Fibroblast of skin of scalp (primary cell): ENCODE results near the gene TBL3.
"Not testable (repeated sequence)": the region's sequence is repeated elsewhere in the genome, so short reads cannot be mapped to it uniquely, and the experiment has no call there.

Experiments
- DNase-seq: peaks from one replicate; pipeline ENCODE4 v3.0.0-alpha.2; 2013

The TBL3 gene

GRCh38 chr16:1942810-1943726 is 28.8 kb upstream of the TBL3 start, which contains the start of gene MSRB1:
TSS of gene MSRB1 (minus strand) at chr16:1943199. CDS start at chr16:1943156, 43 bp downstream.
- DNase-seq, result peak; percentile 99

GRCh38 chr16:1944612-1945199 is 27.1 kb upstream of the TBL3 start:
- no peak for DNase-seq

- DNase-seq, result no peak
Measured at GRCh38 chr16:1945559-1946391, 26.1 kb upstream of the TBL3 start.

GRCh38 chr16:1946495-1947368 is 25.1 kb upstream of the TBL3 start:
- no peak for DNase-seq

DNA sequence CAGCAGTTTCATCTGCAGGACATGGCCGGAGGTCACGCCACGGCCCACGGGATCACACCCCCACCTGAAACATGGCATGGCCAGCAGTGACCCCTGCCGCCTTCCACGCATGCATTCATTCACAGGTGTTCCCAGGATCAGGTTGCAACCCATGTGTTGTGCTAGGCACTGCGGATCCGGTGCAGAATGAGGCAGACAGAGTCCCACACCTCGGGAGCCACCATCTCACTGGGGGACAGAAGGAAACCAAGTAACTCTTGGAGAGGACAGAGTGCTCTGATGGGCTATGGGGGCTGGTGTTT is 24.5 kb upstream of the TBL3 start:
- no peak for DNase-seq

- no peak for DNase-seq
Measured at GRCh38 chr16:1949507-1949906, 22.3 kb upstream of the TBL3 start.

DNA sequence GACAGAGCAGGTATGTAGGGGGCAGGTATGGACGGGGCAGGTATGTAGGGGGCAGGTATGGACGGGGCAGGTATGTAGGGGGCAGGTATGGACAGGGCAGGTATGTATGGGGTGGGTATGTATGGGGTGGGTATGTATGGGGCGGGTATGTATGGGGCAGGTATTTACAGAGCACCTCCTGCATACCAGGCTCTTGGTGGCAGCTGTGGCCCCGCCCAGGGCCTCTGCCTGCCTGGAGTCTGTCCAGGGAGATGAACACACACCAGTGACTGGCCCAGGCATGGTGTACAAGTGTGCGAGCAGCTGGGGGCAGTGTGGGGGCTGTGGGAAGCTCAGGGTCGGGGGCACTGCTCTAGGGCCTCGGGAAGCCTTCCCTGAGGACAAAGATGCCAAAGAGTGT is 21.8 kb upstream of the TBL3 start:
- no peak for DNase-seq

GRCh38 chr16:1950559-1950958 is 21.3 kb upstream of the TBL3 start:
- DNase-seq, result no peak

DNA sequence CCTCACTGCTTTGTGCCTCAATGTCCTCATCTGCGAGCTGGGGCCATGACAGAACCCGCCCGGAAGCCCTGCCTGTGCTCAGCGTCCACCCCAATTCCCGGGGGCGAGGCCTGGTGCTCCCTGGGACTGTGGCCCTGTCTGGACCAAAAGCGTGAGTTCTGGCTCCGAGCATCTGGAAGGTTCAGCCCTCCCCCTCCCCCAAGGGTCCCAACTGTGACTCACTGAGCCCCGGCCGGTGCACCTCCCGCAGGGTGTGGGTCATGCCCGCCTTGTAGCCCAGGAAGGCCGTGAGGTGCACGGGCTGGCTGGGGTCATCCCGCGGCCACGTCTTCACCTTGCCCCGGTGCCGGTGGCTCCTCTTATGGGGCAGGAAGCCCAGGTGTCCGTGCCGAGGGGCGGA is 18.1 kb upstream of the TBL3 start:
- DNase-seq, result no peak

- DNase-seq, result not testable (repeated sequence)
Measured at GRCh38 chr16:1957434-1958142, 14.3 kb upstream of the TBL3 start.

GRCh38 chr16:1958143-1958491 is 13.7 kb upstream of the TBL3 start:
- not testable (repeated sequence) for DNase-seq

DNA sequence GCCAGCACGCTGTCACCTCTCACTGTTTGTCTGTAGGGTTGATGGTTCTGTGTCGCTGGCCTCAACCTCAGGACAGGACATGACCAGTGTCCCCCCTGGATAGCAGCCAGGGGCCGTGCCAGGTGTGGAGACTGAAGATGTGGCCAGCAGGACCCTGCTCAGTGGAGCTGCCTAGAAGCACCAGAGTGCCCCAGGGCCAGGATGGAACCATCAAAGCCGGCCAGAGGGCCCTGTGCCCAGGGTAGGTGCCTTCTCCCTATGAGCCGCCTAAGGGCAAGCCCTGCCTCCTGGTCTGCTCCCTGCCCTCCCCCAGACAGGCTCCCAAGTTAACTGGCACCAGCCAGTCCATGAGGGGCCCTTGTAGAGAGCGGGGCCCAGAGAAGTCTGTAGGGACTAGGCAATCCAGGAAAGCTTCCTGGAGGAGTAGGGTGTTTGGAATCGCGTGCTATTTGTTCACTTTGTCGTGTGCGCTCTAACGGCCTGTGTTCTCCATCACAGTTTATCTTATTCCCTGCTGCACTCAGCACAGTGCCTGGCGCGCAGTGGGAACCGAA is 13.1 kb upstream of the TBL3 start:
- no peak for DNase-seq

- DNase-seq, result peak; percentile 90
Measured at GRCh38 chr16:1959269-1960039, 12.4 kb upstream of the TBL3 start, which contains the start of gene NDUFB10. TSS of gene NDUFB10 (plus strand) at chr16:1959538. CDS start at chr16:1959625, 87 bp downstream.

DNA sequence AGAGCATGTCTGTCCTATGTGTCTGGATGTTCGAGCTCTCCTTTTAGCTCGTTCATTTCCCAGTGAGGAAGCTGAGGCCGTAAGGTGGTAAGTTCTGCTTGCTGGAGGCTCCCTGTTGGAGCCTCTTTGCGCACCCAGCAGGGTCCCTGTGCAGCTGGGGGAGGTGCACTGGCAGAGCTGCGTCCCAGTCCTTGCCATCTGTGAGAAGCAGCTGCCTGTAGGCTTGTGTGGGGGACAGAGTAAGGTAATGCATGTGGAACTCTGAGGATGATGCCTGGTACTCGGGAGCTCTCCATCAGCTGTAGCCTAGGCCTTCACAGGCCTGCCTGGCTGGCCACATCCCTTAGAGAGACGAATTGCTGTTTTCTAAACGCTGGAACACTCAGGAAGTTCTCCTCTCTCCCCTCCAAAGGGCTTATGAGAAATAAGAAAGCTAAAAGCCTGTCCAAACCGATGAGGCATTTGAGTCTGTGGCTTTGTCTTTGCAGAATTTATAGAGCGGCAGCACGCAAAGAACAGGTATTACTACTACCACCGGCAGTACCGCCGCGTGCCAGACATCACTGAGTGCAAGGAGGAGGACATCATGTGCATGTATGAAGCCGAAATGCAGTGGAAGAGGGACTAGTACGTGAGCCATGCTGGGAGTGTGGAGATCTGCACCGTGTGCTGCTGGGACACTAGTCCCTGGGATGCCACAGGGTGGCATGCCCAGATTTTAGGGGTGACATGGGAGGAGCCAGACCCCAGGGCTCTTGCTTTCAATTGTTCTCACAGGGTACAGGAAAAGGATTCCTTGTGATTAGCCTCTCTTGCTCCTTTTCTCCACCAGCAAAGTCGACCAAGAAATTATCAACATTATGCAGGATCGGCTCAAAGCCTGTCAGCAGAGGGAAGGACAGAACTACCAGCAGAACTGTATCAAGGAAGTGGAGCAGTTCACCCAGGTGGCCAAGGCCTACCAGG is 10.9 kb upstream of the TBL3 start:
- peak; percentile 43 for DNase-seq

- no peak for DNase-seq
Measured at GRCh38 chr16:1961651-1962067, 10.2 kb upstream of the TBL3 start.

DNA sequence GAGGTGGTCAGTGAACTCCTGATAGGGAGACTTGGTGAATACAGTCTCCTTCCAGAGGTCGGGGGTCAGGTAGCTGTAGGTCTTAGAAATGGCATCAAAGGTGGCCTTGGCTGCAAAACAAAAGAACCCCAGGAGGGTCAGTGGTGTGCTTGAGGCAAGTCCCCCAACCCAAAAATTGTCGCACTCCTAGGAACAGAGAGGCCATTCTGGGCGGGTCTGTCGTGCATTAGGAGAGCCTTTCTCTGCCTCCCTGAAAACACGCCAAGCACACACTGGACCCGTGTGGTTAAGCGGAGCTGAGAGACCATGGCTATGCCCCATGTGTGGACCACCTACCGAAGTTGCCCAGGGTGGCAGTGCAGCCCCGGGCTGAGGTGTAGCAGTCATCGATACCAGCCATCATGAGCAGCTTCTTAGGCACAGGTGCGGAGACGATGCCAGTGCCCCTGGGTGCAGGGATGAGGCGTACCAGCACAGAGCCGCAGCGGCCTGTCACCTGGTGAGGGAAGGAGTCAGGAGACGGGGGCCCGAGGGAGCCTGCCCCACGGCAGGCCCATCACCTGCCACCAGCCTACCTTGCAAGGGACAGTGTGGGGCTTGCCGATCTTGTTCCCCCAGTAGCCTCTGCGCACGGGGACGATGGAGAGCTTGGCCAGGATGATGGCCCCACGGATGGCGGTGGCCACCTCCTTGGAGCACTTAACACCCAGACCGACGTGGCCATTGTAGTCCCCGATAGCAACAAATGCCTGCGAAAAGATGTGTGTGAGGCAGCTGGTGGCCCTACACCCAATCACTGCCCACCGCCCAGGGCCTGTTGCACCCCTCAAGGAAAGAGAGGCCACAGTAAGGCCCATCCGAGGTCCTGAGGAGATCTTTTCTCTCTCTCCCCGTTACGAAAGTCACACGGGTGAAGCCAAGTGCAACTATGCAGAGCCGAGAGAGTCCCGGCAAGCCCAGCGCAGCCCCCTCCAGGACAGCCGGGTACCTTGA is 9.4 kb upstream of the TBL3 start:
- DNase-seq, result not testable (repeated sequence)

DNA sequence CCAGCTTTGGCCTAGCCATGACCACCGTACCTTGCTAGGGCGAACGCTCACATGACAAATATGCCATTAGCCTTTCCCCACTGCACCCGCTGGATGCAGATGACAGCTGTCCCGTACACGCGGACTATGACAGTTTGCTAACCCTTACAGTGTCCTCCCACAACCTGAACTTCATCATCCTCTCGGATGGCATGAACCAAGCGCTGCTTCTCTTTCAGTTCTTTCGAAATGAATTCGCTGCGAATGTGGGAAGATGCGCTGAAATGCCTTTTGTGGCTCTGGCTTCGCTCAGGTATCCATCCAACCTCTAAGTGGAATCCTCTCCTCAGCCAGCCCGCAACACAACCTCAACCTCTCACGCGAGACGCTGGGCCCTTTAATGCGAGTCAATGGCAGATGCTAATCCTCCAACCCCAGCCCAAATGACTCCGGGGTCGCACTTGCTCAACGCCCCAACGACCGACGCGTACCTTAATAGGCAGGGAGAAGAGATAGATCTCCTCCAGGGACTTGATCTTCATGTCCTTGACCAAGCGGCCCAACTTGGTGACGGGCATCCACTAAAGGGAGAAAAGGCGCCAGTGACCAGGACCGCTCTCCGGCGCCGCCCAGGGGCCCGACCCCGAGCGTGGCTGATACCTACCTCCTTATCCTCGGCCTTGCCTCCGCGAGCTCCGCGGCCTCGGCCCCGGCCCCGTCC is 7.9 kb upstream of the TBL3 start:
- DNase-seq, result no peak
